HG02571 (cell line): Measurements from ENCODE around the gene FOXK2.
"Not testable (repeated sequence)": the region's sequence is repeated elsewhere in the genome, so short reads cannot be mapped to it uniquely, and the experiment has no call there.

Experiments
- ATAC-seq: cut with Tn5 transposase; IDR thresholded peaks from one replicate; pipeline ENCODE4 v1.9.1; 2021; ENCODE audit warnings: mild to moderate bottlenecking, moderate library complexity; ENCODE audit not compliant: unreplicated experiment

The FOXK2 gene

DNA sequence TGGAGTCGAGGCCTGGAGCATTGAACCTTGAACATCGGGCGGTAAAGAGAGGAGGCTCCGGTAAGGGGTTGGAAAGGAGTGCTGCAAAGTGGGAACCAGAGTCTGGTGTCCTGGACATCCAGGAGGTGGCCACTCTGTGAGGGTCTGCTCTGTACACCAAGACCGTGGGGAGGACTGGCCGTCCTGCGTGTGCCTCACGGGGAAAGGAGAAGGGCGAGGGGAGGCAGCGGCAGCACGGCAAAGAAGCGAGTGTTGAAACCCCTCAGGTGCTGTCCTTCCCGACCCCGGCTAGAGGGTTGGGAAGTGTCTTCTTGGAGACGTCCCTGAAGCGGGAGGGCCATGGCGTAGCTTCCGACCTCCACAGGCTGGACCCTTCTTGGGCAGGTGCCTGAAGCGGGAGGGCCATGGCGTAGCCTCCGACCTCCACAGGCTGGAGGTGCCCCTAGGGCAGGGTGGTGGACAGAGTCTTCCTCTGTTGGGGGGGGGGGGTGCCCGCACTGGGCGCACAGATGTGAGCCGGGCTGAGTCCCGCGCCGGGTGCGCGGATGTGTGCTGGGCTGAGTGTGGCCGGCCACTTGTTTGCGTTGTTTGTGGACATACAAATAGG, 42.0 kb downstream of the FOXK2 start:
- no peak for ATAC-seq

- not testable (repeated sequence) for ATAC-seq
Measured at GRCh38 chr17:82562718-82563220, 43.2 kb downstream of the FOXK2 start.

GRCh38 chr17:82563318-82563717, 43.8 kb downstream of the FOXK2 start:
- ATAC-seq = no peak

DNA sequence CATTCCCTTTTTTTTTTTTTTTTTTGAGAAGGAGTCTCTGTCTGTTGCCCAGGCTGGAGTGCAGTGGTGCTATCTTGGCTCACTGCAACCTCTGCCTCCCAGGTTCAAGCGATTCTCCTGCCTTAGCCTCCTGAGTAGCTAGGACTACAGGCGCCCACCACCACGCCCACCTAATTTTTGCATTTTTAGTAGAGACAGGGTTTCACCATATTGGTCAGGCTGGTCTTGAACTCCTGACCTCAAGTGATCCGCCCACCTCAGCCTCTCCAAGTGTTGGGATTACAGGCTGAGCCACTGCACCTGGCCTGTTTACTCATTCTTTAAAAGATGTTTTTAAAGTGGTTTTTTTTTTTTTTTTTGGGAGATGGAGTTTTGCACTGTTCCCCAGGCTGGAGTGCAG, 44.2 kb downstream of the FOXK2 start:
- ATAC-seq = not testable (repeated sequence)

GRCh38 chr17:82564241-82564640, 44.7 kb downstream of the FOXK2 start:
- no peak for ATAC-seq

DNA sequence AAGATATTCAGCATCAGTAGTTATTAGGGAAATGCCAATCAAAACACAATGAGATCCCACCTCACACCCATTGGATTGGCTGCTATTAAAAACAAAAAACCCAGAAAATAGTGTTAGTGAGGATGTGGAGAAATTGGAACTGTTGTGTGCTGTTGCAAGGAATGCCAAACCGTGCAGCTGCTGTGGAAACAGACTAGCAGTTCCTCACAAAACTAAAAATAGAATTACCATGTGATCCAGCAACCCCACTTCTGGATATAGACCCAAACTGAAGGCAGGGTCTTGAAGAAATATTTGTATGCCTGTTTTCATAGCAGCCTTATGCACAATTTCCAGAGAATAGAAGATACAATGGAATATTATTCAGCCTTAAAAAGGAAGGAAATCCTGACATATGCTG, 46.0 kb downstream of the FOXK2 start:
- ATAC-seq = no peak

GRCh38 chr17:82566129-82566960, 46.8 kb downstream of the FOXK2 start:
- ATAC-seq = no peak

- no peak for ATAC-seq
Measured at GRCh38 chr17:82567286-82567685, 47.8 kb downstream of the FOXK2 start.

DNA sequence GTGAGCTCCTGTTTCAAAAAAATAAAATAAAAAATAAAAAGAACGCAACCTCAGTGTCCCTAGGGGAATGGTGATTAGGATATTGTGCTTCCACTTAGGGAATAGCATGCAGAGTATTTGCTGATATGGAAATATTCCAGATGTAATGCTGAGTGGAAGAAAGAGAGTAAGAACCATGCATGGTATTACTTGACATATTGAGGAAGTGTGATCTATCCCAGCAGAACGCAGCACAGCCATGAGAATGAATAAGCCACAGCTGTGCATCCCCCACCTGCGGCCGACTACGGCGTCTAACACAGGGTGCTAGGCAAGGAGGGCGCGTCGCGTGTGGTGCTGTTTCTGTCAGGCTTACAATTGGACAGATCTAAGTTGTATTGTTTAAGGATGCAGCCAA, 49.5 kb downstream of the FOXK2 start:
- ATAC-seq = no peak

- no peak for ATAC-seq
Measured at GRCh38 chr17:82569621-82570020, 50.1 kb downstream of the FOXK2 start.

GRCh38 chr17:82570277-82570676, 50.7 kb downstream of the FOXK2 start:
- ATAC-seq = no peak

- ATAC-seq = no peak
Measured at GRCh38 chr17:82571855-82572254, 52.3 kb downstream of the FOXK2 start.

DNA sequence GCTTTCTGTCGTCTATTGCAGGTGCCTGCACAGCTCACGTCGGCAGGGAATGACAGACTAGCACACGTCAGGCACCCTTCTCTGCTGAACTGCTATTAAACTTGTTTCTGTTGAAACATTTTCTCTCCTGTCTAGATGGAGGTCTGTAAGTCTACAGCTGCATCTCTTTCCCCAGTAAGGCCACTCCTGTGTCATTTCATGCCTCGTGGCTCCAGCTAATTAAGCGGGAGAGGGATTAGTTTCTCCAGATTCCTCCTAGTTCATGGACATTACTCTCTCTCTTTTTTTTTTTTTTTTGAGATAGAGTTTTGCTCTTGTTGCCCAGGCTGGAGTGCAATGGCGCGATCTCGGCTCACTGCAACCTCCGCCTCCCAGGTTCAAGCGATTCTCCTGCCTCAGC, 54.5 kb downstream of the FOXK2 start:
- no peak for ATAC-seq

DNA sequence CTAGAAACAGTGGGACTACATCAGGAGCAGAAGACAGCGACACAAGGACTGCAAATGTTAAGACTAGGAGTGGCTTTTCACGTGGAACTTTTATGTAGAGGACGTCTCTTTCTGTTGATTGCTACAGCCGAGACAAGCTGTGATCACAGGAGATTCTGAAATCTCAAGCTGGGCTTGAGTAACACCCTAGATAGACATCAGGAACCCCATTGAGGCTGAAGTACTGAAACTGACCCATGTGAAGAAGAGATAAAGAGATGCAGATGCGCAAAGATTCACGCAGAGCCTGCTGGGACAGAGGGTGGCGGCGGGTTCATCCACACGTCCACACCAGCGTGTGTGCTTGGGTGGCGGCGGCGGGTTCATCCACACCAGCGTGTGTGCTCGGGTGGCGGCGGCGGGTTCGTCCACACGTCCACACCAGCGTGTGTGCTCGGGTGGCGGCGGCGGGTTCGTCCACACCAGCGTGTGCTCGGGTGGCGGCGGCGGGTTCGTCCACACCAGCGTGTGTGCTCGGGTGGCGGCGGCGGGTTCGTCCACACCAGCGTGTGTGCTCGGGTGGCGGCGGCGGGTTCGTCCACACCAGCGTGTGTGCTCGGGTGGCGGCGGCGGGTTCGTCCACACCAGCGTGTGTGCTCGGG, 56.2 kb downstream of the FOXK2 start:
- ATAC-seq = not testable (repeated sequence)

DNA sequence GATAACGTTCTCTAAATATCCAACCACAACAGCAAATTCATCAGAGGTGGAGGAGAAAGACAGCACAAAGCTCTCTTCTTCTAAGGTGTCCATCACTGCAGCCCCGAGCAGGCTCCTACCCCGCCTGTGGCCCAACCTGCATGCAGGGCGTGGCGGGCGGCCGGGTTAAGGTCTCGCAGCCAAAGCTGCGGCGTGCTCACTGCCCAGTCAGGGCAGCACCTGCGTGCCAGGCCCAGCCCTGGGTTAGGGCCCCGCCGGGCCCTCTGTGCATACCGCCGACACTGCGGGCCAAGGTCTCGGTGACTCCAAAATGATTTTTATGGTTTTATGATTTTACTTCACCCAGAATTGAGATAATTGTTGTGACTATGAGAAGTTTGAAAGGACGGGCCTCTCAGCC, 57.8 kb downstream of the FOXK2 start:
- no peak for ATAC-seq

DNA sequence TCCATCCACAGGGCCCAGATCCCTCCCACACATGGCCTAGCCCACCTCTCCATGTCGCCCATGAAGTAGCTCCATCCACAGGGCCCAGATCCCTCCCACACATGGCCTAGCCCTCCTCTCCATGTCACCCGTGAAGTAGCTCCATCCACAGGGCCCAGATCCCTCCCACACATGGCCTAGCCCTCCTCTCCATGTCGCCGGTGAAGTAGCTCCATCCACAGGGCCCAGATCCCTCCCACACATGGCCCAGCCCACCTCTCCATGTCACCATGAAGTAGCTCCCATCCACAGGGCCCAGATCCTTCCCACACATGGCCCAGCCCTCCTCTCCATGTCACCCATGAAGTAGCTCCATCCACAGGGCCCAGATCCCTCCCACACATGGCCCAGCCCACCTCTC, 60.4 kb downstream of the FOXK2 start:
- not testable (repeated sequence) for ATAC-seq

DNA sequence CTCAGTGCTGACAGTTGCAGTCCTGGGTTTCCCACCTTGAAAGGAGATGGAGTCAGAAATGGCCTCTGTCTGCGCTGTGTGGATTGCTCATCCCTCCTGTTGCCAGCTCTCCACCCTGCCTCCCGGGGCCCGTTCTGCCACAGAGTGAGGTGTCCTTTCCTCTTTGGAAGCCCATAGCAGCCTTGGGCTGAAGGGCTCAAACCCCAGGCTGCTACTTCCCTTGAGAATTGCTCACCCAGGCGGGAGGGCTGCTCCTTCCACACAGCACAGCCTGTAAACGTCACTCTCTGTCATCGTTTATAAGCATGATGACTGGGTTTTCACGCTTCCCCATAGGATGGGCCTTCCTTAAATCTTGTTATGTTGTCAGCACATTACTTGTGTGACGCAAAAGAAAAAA, 62.7 kb downstream of the FOXK2 start:
- no peak for ATAC-seq

- ATAC-seq = no peak
Measured at GRCh38 chr17:82582709-82583108, 63.2 kb downstream of the FOXK2 start.

GRCh38 chr17:82583720-82584234, 64.2 kb downstream of the FOXK2 start:
- ATAC-seq = no peak

GRCh38 chr17:82585935-82586575, 66.5 kb downstream of the FOXK2 start:
- ATAC-seq = not testable (repeated sequence)

DNA sequence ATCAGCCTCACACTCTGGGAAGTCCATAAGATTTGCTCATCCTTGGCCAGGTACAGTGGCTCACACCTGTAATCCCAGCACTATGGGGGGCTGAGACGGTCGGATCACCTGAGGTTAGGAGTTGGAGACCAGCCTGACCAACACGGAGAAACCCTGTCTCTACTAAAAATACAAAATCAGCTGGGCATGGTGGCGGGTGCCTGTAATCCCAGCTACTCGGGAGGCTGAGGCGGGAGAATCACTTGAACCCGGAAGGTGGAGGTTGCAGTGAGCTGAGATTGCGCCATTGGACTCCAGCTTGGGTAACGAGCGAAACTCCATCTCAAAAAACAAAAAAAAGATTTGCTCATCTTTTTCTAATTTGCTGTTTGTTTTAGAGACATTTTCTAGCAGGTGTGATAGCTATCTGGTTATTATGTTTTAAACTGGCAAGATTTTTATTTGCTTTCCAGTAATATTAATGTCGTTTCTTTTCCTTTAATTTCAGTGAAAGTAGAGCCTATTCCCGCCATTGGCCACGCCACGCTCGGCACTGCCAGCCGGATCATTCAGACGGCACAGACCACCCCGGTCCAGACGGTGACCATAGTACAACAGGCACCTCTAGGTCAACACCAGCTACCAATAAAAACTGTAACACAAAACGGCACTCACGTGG, 67.2 kb downstream of the FOXK2 start:
- ATAC-seq = no peak
